Heart left ventricle (tissue), 16 donors: ENCODE data around the gene PTX4. TPM values are rescaled to one million over a fixed set of nuclear protein-coding genes. Genes with fewer than 3 reads are reported as not detected.

Experiments used
- ATAC-seq, 4 donors: fragments of 200-7000 bp; cut with Tn5 transposase; one replicate each; pipeline ENCODE4 v1.9.1; 2020 to 2022; ENCODE audit warnings: moderate library complexity in 4 of 4, mild to moderate bottlenecking in 3 of 4, moderate number of reproducible peaks in 1 of 4
- DNase-seq, 5 donors: peaks; one replicate each; pipeline ENCODE4 v3.0.0-alpha.2; 2020
- H3K27ac ChIP-seq, 12 donors: fragments of 200-600 bp; sonication (generic) in 4 of 12; one replicate each; pipeline versions ENCODE4 v1.5.0 to v1.8.0; 2016 to 2022; ENCODE audit warnings: mild to moderate bottlenecking in 2 of 12
- H3K27me3 ChIP-seq, 9 donors: fragments of 200-600 bp; sonication (generic) in 2 of 9; one replicate each; pipeline versions ENCODE4 v1.5.1 to v1.8.0; 2016 to 2022; ENCODE audit warnings: mild to moderate bottlenecking in 3 of 9
- H3K36me3 ChIP-seq, 9 donors: fragments of 200-600 bp; sonication (generic) in 2 of 9; one replicate each; pipeline versions ENCODE4 v1.5.0 to v1.8.0; 2018 to 2022; ENCODE audit warnings: mild to moderate bottlenecking in 2 of 9
- H3K4me1 ChIP-seq, 12 donors: fragments of 200-600 bp; sonication (generic) in 4 of 12; one replicate each; pipeline versions ENCODE4 v1.5.0 to v1.8.0; 2016 to 2022; ENCODE audit warnings: mild to moderate bottlenecking in 3 of 12
- H3K4me3 ChIP-seq, 12 donors: fragments of 200-600 bp; sonication (generic) in 4 of 12; one replicate each; pipeline versions ENCODE4 v1.5.0 to v1.8.0; 2017 to 2022; ENCODE audit warnings: mild to moderate bottlenecking in 9 of 12, moderate library complexity in 4 of 12
- H3K9me3 ChIP-seq, 12 donors: fragments of 200-600 bp; sonication (generic) in 4 of 12; one replicate each; pipeline versions ENCODE4 v1.5.0 to v1.8.0; 2016 to 2022; ENCODE audit warnings: mild to moderate bottlenecking in 1 of 12
- CTCF ChIP-seq, 12 donors: fragments of 200-600 bp; sonication (generic) in 4 of 12; IDR thresholded peaks; one replicate each; pipeline versions ENCODE4 v1.5.0 to v1.8.0; 2018 to 2022; ENCODE audit warnings: antibody characterized with exemption in 12 of 12, mild to moderate bottlenecking in 5 of 12
- POLR2A ChIP-seq, 2 donors: fragments of 450-650 bp; IDR thresholded peaks; one replicate each; pipeline ENCODE4 v1.6.1; 2017; ENCODE audit warnings: antibody characterized with exemption in 2 of 2, mild to moderate bottlenecking in 2 of 2, moderate library complexity in 2 of 2
- WGBS, 4 donors: extraction: QIAGEN DNeasy Blood & Tissue Kit in 2 of 4; methylation state at CpG; one replicate each; pipeline versions ENCODE4 v1.1.5 to v1.1.7; 2013 to 2018; 5-methylcytosine and 5-hydroxymethylcytosine counted together
- intact Hi-C, 10 donors: fragments of 100-400 bp; cut with DNase I; formaldehyde crosslinking; loops; one replicate each; pipeline versions ENCODE4 v1.11.1 to v1.14.2; 2022
- polyA plus RNA-seq, 2 donors: library from polyadenylated mRNA; stranded (reverse); fragments of 200-250 nt; gene quantifications; one replicate each; pipeline ENCODE4 v1.2.3, GENCODE V29; 2013
- total RNA-seq, 9 donors: library from RNA; depleted of rRNA in 2 of 9; stranded (reverse); fragments of >200 nt in 2 of 9; fragmentation: NEBNext Ultra II Directional in 3 of 9; extraction: Animal tissue kit (Norgen Biotek cat#: 25700) in 3 of 9; gene quantifications; one replicate each; pipeline versions ENCODE4 v1.1.0 to v1.2.4, GENCODE V29; 2016 to 2023
- donor health status: ischemic (EF 13 %, LVEDD 7.1; RV severe dilation, severe dysfunction).
- donor health status: healthy with polysubstance abuse.
- donor health status: DM: no; HTN: yes; CAD: no.
- donor health status: DM: no; HTN: no; CAD: no.
- donor health status: ischemic (EF 25% LVEDD 6.9; RV normal size, moderate dysfunction).
- donor health status: ischemic (EF 25% LVEDD 5.7; RV mildly dilated, moderate dysfunction).
- donor health status: healthy.
- donor health status: DM: yes; HTN: yes; CAD: no.
- donor health status: ischemic (EF 35%, LVEDD 5.7; RV mildly dilated, moderate dysfunction).
- donor health status: nonischemic (EF 11% LVEDD 7.7; RV severe dilation, severe dysfunction).
- donor health status: DM: yes; HTN: yes; CAD: no.
- donor health status: PGD.
- donor health status: ischemic (EF 29% LVEDD 5.4; RV normal size, mild dysfunction).
- donor health status: nonischemic (EF 23%, LVEDD 6.1; RV moderate dilation, normal function).

PTX4 gene
- total and polyA plus RNA-seq, 11 donors: 0.04 to 0.23 (median 0.20) TPM; not detected in 8

DNA sequence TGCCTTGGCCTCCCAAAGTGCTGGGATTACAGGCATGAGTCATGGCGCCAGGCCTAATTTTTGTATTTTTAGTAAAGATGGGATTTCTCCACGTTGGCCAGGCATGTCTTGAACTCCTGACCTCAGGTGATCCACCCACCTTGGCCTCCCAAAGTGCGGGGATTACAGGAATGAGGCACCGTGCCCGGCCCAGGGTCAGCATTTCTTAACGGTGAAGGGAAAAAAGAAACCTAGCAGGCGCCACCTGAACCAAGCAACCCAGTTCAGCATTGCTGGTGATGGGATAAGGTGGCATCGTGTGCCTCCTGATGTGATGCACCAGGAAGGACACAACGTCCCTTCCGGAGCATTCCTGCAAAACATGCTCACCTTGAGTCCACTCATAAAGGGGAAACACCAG is 11.7 kb downstream of the PTX4 start:
- intact Hi-C loops: loop anchor here in 1 of 10 donors (5.0 kb wide), 1 partner anchor 230 kb away; the partner anchor contains the start of gene MAPK8IP3
- TF ChIP-seq CTCF (IDR thresholded peaks at IDR 0.05) (no peak), POLR2A (IDR thresholded peaks at IDR 0.05) (no peak)

DNA sequence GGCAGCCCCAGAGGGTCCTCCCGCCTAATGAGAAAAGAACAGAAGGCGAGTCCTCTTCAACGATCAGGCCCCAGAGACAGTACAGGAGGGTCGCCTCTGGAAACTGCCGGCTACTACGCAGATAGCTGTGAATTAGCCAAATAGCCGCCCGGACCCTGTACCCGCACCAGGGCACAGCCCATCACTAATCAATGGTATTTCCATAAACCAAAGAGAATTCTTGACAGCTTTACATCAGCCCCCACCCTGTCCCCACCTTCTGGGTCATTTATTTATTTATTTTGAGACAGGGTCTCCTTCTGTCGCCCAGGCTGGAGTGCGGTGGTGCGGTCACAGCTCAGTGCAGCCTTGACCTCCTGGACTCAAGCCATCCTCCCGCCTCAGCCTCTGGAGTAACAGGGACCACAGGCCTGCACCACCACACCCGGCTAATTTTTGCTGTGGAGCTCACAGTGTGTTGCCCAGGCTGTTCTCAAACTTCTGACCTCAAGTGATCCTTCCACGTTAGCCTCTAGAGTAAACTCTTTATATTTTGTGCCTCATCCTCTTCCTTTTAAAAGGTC is 13.1 kb downstream of the PTX4 start:
- H3K36me3 ChIP-seq: no peaks in the 10 kb centered on the region
- peak overlapping the region; percentile 68 to 99 (median 87) for H3K4me3 ChIP-seq
- no peak for TF ChIP-seq POLR2A (IDR thresholded peaks at IDR 0.05)
- no peak for TF ChIP-seq CTCF (IDR thresholded peaks at IDR 0.05)
- 64 to 70% (median 67%) methylated on average over 15 of the region's 15 CpGs for WGBS, 4 donors
- intact Hi-C loops: loop anchor here in 2 of 10 donors (2.0 to 5.0 kb wide), 2 partner anchors 17 to 232 kb away; partner anchors contain the start of genes MAPK8IP3 (in 1 of the 2) and TELO2 (in 1 of the 2)
- H3K4me1 ChIP-seq: peaks cover 0 to 45% (median 19%) of the 10 kb centered on the region in 12 donors
- no peaks in the 10 kb centered on the region for H3K27me3 ChIP-seq
- H3K27ac ChIP-seq: peak overlapping the region; percentile 79 to 98 (median 92)
- ATAC-seq: no peak
- H3K9me3 ChIP-seq: no peaks in the 10 kb centered on the region
- peak in 1 of 5 donors; percentile 54 for DNase-seq

More for the DNA sequence above, 11.7 kb downstream of the PTX4 start:
- WGBS, 4 donors: 91 to 96% (median 93%) methylated on average over 10 of the region's 10 CpGs
- H3K27ac ChIP-seq: no peak overlapping the region
- no peaks in the 10 kb centered on the region for H3K27me3 ChIP-seq
- no peaks in the 10 kb centered on the region for H3K36me3 ChIP-seq
- H3K4me1 ChIP-seq: peaks cover 0 to 31% (median 16%) of the 10 kb centered on the region in 12 donors
- H3K4me3 ChIP-seq: no peak overlapping the region
- ATAC-seq: no peak
- DNase-seq: no peak
- H3K9me3 ChIP-seq: no peaks in the 10 kb centered on the region

GRCh38 chr16:1474796-1475551 is 13.8 kb downstream of the PTX4 start, which contains the start of gene CLCN7:
TSS of gene CLCN7 (minus strand) at chr16:1475028. CDS start at chr16:1474974, 54 bp downstream.
- DNase-seq (peak; percentile 92 to 96 (median 93)), ATAC-seq (peak; percentile 85 to 97 (median 96))
- Histone ChIP-seq H3K4me1 (peaks cover 0 to 51% (median 19%) of the 10 kb centered on the region in 12 donors), H3K27me3 (no peaks in the 10 kb centered on the region), H3K36me3 (no peaks in the 10 kb centered on the region), H3K27ac (peak within 1 kb of the TSS; percentile 79 to 98 (median 92)), H3K4me3 (peak within 1 kb of the TSS; percentile 68 to 99 (median 87)), H3K9me3 (no peaks in the 10 kb centered on the region)
- intact Hi-C loops: loop anchor here in 2 of 10 donors (2.0 to 5.0 kb wide), 3 partner anchors 18 to 232 kb away; partner anchors contain the start of genes MAPK8IP3 (in 1 of the 2), TELO2 (in 1 of the 2) and UQCC4 (in 1 of the 2)
- 0 to 1% (median 0%) methylated on average over 62 to 99 of the region's 99 CpGs for WGBS, 4 donors
- TF ChIP-seq CTCF (IDR thresholded peaks at IDR 0.05) (peak in 1 of 12 donors; percentile 20), POLR2A (IDR thresholded peaks at IDR 0.05) (peak in 1 of 2 donors; percentile 93)
